Measurements from ENCODE around the gene ZSCAN1.

DNA sequence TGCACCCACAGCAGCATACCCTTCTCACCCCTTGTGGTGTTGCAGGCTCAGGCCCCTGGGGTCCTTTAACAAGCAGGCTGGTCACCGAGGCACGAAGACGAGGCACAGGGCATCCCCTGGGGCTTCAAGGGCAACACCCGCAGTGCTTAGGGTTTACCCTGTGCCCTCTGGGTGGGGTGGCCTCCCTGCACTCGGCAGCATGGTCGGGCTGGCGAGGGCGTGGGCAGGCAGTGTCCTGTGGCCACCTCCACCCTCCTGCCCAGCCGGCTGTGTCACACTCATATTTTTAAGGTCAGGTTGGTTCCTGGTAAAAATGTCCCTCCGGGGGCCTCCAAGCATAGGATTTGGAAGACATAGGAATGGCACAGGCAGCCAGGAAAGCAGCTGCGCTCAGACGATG lies 13.8 kb downstream of the ZSCAN1 start:
- TF ChIP-seq, protein P1, sequence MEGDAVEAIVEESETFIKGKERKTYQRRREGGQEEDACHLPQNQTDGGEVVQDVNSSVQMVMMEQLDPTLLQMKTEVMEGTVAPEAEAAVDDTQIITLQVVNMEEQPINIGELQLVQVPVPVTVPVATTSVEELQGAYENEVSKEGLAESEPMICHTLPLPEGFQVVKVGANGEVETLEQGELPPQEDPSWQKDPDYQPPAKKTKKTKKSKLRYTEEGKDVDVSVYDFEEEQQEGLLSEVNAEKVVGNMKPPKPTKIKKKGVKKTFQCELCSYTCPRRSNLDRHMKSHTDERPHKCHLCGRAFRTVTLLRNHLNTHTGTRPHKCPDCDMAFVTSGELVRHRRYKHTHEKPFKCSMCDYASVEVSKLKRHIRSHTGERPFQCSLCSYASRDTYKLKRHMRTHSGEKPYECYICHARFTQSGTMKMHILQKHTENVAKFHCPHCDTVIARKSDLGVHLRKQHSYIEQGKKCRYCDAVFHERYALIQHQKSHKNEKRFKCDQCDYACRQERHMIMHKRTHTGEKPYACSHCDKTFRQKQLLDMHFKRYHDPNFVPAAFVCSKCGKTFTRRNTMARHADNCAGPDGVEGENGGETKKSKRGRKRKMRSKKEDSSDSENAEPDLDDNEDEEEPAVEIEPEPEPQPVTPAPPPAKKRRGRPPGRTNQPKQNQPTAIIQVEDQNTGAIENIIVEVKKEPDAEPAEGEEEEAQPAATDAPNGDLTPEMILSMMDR (IDR thresholded peaks at IDR 0.05): no peak
- no peak for TF ChIP-seq POLR2A (IDR thresholded peaks at IDR 0.05)

Data from ovary (tissue), 3 donors.